Measurements from ENCODE around the gene XG. TPM values are rescaled to one million over a fixed set of nuclear protein-coding genes. Genes with fewer than 3 reads are reported as not detected.

The XG gene
- total and polyA plus RNA-seq, 8 donors: 0.17 to 1.6 (median 0.41) TPM

DNA sequence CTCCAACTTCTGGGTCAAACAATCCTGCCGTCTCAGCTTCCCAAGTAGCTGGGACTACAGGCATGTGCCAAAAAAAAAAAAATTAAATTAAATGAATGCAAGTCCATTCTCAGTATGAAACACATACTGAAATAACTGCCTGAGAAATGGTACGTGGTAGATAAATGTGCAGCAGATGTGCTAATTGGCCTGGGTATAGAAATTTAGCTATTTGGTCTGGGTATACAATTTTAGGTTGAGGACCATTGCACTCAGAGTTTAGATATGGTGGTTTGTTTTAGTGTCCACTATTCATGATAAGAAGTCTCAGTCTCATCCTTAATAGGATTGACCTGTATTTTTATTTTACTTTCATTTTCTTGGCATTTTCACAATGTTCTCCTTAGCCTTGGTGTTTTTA lies 86.1 kb downstream of the XG start:
- ATAC-seq (no peak), DNase-seq (no peak)
- no peaks in the 10 kb centered on the region for H3K36me3 ChIP-seq
- no peaks in the 10 kb centered on the region for H3K27me3 ChIP-seq
- intact Hi-C loops (cut with DNase I): no loop called here
- no peak overlapping the region for H3K27ac ChIP-seq
- no peak overlapping the region for H3K4me3 ChIP-seq
- TF ChIP-seq, protein P1, sequence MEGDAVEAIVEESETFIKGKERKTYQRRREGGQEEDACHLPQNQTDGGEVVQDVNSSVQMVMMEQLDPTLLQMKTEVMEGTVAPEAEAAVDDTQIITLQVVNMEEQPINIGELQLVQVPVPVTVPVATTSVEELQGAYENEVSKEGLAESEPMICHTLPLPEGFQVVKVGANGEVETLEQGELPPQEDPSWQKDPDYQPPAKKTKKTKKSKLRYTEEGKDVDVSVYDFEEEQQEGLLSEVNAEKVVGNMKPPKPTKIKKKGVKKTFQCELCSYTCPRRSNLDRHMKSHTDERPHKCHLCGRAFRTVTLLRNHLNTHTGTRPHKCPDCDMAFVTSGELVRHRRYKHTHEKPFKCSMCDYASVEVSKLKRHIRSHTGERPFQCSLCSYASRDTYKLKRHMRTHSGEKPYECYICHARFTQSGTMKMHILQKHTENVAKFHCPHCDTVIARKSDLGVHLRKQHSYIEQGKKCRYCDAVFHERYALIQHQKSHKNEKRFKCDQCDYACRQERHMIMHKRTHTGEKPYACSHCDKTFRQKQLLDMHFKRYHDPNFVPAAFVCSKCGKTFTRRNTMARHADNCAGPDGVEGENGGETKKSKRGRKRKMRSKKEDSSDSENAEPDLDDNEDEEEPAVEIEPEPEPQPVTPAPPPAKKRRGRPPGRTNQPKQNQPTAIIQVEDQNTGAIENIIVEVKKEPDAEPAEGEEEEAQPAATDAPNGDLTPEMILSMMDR (IDR thresholded peaks at IDR 0.05): no peak
- no peaks in the 10 kb centered on the region for H3K4me1 ChIP-seq
- H3K9me3 ChIP-seq: peaks cover 0 to 2% of the 10 kb centered on the region in 2 donors

DNA sequence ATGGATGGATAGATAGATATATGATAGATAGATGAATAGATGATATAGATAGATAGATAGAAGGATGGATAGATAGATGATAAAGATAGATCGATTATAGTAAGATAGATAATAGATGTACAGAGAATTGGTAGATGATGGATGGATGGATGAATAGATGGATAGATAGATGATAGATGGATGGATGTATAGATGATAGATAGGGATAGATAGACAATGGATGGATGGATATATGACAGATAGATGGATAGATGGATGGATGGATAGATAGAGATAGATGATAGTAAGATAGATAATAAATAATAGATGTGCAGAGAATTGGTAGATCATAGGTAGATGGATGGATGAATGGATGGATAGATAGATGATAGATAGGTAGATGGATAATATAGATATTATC lies 89.1 kb downstream of the XG start:
- ATAC-seq (no peak), DNase-seq (no peak)
- H3K36me3 ChIP-seq: no peaks in the 10 kb centered on the region
- TF ChIP-seq, protein P1 (IDR thresholded peaks at IDR 0.05): no peak
- no peak overlapping the region for H3K4me3 ChIP-seq
- no peaks in the 10 kb centered on the region for H3K27me3 ChIP-seq
- H3K27ac ChIP-seq: no peak overlapping the region
- H3K9me3 ChIP-seq: peaks cover 0 to 2% of the 10 kb centered on the region in 2 donors
- H3K4me1 ChIP-seq: no peaks in the 10 kb centered on the region
- intact Hi-C loops (cut with DNase I): no loop called here

DNA sequence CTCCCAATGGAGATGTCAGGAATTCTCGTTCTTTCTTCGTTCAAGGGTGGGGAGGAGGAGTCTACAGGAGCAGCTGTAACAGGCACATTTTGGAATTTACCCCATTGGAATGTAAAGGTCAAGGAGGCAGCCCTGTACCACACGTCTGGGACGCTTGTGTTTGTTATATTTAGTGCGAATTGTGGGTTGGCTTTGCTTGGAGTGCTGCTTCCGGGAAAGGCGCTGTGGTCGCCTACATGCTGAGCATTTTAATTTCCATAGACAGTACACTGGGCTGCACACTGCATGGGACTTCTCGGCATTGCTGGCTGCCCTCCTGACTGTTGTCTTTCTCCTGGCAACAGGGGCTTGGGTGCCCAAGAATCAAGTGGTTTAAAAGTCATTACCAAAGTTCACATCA lies 89.7 kb downstream of the XG start:
- intact Hi-C loops (cut with DNase I): no loop called here
- H3K36me3 ChIP-seq: no peaks in the 10 kb centered on the region
- no peak for ATAC-seq
- no peaks in the 10 kb centered on the region for H3K4me1 ChIP-seq
- no peak for DNase-seq
- TF ChIP-seq, protein P1 (IDR thresholded peaks at IDR 0.05): no peak
- no peaks in the 10 kb centered on the region for H3K27me3 ChIP-seq
- no peak overlapping the region for H3K27ac ChIP-seq
- H3K4me3 ChIP-seq: no peak overlapping the region
- H3K9me3 ChIP-seq: peaks cover 0 to 2% of the 10 kb centered on the region in 2 donors

DNA sequence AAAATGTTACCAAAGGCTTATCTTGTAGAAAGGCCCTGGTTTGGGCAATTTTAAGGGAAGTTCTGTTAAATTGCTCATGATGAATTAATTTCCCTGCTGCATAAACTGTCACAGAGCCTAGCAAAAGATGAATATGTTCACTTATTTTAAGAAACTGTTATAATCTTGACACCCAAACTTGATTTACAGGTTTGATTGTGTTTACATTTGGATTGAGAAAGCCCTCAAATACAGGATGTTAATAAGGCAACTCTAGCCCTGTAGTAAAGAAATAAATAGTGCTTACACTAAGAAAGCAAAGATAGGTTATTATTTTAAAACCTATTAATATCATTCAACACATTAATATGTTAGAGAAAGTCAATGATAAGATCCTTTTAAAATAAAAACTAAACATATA lies 95.2 kb downstream of the XG start:
- H3K4me1 ChIP-seq: no peaks in the 10 kb centered on the region
- no peaks in the 10 kb centered on the region for H3K9me3 ChIP-seq
- H3K27me3 ChIP-seq: no peaks in the 10 kb centered on the region
- intact Hi-C loops (cut with DNase I): no loop called here
- ATAC-seq (peak; percentile 25), DNase-seq (no peak)
- TF ChIP-seq, protein P1 (IDR thresholded peaks at IDR 0.05): no peak
- no peak overlapping the region for H3K27ac ChIP-seq
- no peaks in the 10 kb centered on the region for H3K36me3 ChIP-seq
- H3K4me3 ChIP-seq: no peak overlapping the region

DNA sequence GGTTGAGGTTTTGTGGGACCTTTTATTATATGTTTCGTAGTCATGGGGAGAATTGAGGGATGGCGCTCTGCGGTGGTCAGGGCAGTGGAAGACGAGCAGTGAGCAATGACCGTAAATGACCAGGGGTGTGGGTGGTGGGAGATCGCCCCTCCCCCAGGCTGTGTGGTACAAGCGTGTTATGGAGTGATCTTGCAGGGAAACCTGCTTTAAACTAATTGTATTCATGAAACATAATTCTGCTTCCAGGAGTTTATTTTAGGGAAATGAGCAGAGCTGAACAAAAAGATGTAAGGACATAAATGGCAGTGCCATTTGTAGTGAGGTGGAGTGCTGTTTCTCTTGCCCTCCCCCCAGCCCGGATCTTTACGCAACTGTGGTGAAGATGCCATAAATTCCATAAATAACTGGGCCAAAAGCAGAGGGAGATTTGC lies 97.0 kb downstream of the XG start:
- ATAC-seq: peak; percentile 36

More for the DNA sequence above, 97.0 kb downstream of the XG start:
- TF ChIP-seq, protein P1 (IDR thresholded peaks at IDR 0.05): no peak
- no peaks in the 10 kb centered on the region for H3K9me3 ChIP-seq
- no peak overlapping the region for H3K27ac ChIP-seq
- H3K4me1 ChIP-seq: no peaks in the 10 kb centered on the region
- no peak for DNase-seq
- no peaks in the 10 kb centered on the region for H3K27me3 ChIP-seq
- intact Hi-C loops (cut with DNase I): no loop called here
- no peaks in the 10 kb centered on the region for H3K36me3 ChIP-seq
- H3K4me3 ChIP-seq: no peak overlapping the region
